ENCODE data around the gene ZNF124.

GRCh38 chr1:247185667-247186066 lies 13.8 kb upstream of the ZNF124 start:
- TF ChIP-seq, protein P1, sequence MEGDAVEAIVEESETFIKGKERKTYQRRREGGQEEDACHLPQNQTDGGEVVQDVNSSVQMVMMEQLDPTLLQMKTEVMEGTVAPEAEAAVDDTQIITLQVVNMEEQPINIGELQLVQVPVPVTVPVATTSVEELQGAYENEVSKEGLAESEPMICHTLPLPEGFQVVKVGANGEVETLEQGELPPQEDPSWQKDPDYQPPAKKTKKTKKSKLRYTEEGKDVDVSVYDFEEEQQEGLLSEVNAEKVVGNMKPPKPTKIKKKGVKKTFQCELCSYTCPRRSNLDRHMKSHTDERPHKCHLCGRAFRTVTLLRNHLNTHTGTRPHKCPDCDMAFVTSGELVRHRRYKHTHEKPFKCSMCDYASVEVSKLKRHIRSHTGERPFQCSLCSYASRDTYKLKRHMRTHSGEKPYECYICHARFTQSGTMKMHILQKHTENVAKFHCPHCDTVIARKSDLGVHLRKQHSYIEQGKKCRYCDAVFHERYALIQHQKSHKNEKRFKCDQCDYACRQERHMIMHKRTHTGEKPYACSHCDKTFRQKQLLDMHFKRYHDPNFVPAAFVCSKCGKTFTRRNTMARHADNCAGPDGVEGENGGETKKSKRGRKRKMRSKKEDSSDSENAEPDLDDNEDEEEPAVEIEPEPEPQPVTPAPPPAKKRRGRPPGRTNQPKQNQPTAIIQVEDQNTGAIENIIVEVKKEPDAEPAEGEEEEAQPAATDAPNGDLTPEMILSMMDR (IDR thresholded peaks at IDR 0.05), result no peak
- TF ChIP-seq JUN (CRISPR knock-in tag; IDR thresholded peaks at IDR 0.05) (no peak), ZNF416 (CRISPR knock-in tag; IDR thresholded peaks at IDR 0.05) (no peak), CBFB (CRISPR knock-in tag; IDR thresholded peaks at IDR 0.05; ENCODE audit: low read depth) (no peak), SOX15 (CRISPR knock-in tag; IDR thresholded peaks at IDR 0.05) (no peak)
- TF ChIP-seq, protein P2, sequence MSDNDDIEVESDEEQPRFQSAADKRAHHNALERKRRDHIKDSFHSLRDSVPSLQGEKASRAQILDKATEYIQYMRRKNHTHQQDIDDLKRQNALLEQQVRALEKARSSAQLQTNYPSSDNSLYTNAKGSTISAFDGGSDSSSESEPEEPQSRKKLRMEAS (CRISPR knock-in tag; IDR thresholded peaks at IDR 0.05), result no peak
- TF ChIP-seq, protein P3, sequence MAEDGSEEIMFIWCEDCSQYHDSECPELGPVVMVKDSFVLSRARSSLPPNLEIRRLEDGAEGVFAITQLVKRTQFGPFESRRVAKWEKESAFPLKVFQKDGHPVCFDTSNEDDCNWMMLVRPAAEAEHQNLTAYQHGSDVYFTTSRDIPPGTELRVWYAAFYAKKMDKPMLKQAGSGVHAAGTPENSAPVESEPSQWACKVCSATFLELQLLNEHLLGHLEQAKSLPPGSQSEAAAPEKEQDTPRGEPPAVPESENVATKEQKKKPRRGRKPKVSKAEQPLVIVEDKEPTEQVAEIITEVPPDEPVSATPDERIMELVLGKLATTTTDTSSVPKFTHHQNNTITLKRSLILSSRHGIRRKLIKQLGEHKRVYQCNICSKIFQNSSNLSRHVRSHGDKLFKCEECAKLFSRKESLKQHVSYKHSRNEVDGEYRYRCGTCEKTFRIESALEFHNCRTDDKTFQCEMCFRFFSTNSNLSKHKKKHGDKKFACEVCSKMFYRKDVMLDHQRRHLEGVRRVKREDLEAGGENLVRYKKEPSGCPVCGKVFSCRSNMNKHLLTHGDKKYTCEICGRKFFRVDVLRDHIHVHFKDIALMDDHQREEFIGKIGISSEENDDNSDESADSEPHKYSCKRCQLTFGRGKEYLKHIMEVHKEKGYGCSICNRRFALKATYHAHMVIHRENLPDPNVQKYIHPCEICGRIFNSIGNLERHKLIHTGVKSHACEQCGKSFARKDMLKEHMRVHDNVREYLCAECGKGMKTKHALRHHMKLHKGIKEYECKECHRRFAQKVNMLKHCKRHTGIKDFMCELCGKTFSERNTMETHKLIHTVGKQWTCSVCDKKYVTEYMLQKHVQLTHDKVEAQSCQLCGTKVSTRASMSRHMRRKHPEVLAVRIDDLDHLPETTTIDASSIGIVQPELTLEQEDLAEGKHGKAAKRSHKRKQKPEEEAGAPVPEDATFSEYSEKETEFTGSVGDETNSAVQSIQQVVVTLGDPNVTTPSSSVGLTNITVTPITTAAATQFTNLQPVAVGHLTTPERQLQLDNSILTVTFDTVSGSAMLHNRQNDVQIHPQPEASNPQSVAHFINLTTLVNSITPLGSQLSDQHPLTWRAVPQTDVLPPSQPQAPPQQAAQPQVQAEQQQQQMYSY (CRISPR knock-in tag; IDR thresholded peaks at IDR 0.05), result no peak
- TF ChIP-seq, protein P4, sequence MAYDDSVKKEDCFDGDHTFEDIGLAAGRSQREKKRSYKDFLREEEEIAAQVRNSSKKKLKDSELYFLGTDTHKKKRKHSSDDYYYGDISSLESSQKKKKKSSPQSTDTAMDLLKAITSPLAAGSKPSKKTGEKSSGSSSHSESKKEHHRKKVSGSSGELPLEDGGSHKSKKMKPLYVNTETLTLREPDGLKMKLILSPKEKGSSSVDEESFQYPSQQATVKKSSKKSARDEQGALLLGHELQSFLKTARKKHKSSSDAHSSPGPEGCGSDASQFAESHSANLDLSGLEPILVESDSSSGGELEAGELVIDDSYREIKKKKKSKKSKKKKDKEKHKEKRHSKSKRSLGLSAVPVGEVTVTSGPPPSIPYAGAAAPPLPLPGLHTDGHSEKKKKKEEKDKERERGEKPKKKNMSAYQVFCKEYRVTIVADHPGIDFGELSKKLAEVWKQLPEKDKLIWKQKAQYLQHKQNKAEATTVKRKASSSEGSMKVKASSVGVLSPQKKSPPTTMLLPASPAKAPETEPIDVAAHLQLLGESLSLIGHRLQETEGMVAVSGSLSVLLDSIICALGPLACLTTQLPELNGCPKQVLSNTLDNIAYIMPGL (CRISPR knock-in tag; IDR thresholded peaks at IDR 0.05), result no peak
- TF ChIP-seq, protein P5, sequence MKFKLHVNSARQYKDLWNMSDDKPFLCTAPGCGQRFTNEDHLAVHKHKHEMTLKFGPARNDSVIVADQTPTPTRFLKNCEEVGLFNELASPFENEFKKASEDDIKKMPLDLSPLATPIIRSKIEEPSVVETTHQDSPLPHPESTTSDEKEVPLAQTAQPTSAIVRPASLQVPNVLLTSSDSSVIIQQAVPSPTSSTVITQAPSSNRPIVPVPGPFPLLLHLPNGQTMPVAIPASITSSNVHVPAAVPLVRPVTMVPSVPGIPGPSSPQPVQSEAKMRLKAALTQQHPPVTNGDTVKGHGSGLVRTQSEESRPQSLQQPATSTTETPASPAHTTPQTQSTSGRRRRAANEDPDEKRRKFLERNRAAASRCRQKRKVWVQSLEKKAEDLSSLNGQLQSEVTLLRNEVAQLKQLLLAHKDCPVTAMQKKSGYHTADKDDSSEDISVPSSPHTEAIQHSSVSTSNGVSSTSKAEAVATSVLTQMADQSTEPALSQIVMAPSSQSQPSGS (CRISPR knock-in tag; IDR thresholded peaks at IDR 0.05; ENCODE audit: borderline replicate concordance, low read depth), result no peak
- TF ChIP-seq, protein P6, sequence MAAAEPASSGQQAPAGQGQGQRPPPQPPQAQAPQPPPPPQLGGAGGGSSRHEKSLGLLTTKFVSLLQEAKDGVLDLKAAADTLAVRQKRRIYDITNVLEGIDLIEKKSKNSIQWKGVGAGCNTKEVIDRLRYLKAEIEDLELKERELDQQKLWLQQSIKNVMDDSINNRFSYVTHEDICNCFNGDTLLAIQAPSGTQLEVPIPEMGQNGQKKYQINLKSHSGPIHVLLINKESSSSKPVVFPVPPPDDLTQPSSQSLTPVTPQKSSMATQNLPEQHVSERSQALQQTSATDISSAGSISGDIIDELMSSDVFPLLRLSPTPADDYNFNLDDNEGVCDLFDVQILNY (CRISPR knock-in tag; IDR thresholded peaks at IDR 0.05), result no peak

Measured in WTC11 (cell line).